Ishikawa (cell line): Measurements from ENCODE around the gene MRPL37.

Experiments
- CREB1 ChIP-seq: IDR thresholded peaks from 2 replicates; pipeline ENCODE4 v1.6.1; 2012; ENCODE audit warnings: low read depth
- TAF1 ChIP-seq: IDR thresholded peaks from 2 replicates; pipeline ENCODE4 v1.6.1; 2012; ENCODE audit warnings: low read depth, mild to moderate bottlenecking
- YY1 ChIP-seq: IDR thresholded peaks from 2 replicates; pipeline ENCODE4 v1.6.1; 2012; ENCODE audit warnings: low read depth
- ZBTB7A ChIP-seq: IDR thresholded peaks from 2 replicates; pipeline ENCODE4 v1.6.1; 2012; ENCODE audit warnings: low read depth

DNA sequence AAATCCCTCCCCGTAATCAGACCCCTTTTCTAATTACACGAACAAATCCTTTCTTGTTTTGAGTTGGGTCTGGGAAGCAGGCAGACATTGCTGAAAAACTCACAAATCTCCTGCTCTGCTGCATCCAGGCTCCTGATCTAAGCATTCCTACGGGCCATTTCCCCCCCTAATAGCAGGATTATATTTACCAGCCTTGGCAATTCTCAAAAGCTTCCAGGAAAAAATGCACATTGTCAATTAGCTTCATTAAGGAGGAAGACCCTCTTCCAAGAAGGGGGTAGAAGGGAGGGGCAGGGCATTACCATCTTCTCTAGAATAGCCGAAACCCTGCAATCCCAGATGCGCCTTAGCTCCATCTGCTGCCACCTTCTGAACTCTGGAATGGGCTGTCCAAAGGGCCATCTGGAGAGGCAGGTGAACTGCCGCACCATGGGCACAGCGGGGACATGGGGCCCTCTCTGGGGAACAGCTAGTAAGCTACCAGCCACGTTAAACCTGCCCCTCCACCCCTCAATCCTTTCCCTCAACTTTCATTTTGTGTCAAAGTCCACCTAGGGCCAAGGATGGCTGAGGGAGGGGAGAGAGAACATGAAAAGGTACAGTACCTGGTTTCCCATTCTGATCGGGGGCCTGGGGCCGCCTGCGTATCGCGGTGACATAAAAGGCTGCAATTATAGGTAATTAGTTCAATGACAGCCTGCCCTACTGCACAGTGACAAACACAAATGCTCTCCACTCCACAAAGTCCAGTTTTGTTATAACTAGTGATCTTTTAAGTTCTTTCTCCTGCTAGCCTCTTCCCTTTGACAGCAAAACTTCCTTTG is 56.8 kb downstream of the MRPL37 start:
- TF ChIP-seq CREB1 = no peak
- TF ChIP-seq ZBTB7A = no peak
- TF ChIP-seq YY1 = no peak
- TF ChIP-seq TAF1 = no peak
